Duodenal mucosa (tissue), 2 donors: ENCODE measurements around the gene PUM2.
A peak's percentile ranks its signal among the peaks of the same experiment; 100 is the strongest.

Experiments used
- H3K27ac ChIP-seq: one replicate; pipeline ENCODE4 v1.7.0; 2013; ENCODE audit warnings: low read depth, low read length
- H3K27me3 ChIP-seq, 2 donors: one replicate each; pipeline ENCODE4 v1.7.0; 2013; ENCODE audit warnings: low read length in 2 of 2, control low read depth in 1 of 2; ENCODE audit not compliant: insufficient read depth in 2 of 2, control insufficient read depth in 1 of 2
- H3K36me3 ChIP-seq, 2 donors: one replicate each; pipeline ENCODE4 v1.7.0; 2013; ENCODE audit warnings: low read length in 2 of 2, control low read depth in 1 of 2; ENCODE audit not compliant: insufficient read depth in 2 of 2, control insufficient read depth in 1 of 2
- H3K4me1 ChIP-seq, 2 donors: one replicate each; pipeline ENCODE4 v1.7.0; 2013; ENCODE audit warnings: low read length in 2 of 2, control low read depth in 1 of 2; ENCODE audit not compliant: insufficient read depth in 2 of 2, control insufficient read depth in 1 of 2
- H3K4me3 ChIP-seq, 2 donors: one replicate each; pipeline ENCODE4 v1.7.0; 2013; ENCODE audit warnings: low read length in 2 of 2, low read depth in 1 of 2
- H3K9ac ChIP-seq, 2 donors: one replicate each; pipeline ENCODE4 v1.7.0; 2013; ENCODE audit warnings: low read length in 2 of 2, low read depth in 1 of 2
- H3K9me3 ChIP-seq, 2 donors: one replicate each; pipeline ENCODE4 v1.7.0; 2013; ENCODE audit warnings: low read length in 2 of 2, control low read depth in 1 of 2; ENCODE audit not compliant: control insufficient read depth in 1 of 2

Gene PUM2

GRCh38 chr2:20227894-20228505 is 122.6 kb downstream of the PUM2 start:
- H3K9me3 ChIP-seq: no peaks in the 10 kb centered on the region
- H3K4me1 ChIP-seq: peaks cover 25 to 28% of the 10 kb centered on the region in 2 donors
- no peak overlapping the region for H3K9ac ChIP-seq
- H3K27me3 ChIP-seq: peaks cover 0 to 6% of the 10 kb centered on the region in 2 donors
- H3K27ac ChIP-seq: no peak overlapping the region
- no peaks in the 10 kb centered on the region for H3K36me3 ChIP-seq
- H3K4me3 ChIP-seq: no peak overlapping the region

- Histone ChIP-seq H3K36me3 (no peaks in the 10 kb centered on the region), H3K27ac (peak overlapping the region; percentile 92), H3K27me3 (peaks cover 0 to 6% of the 10 kb centered on the region in 2 donors), H3K9me3 (no peaks in the 10 kb centered on the region), H3K4me1 (peaks cover 32 to 35% of the 10 kb centered on the region in 2 donors), H3K4me3 (peak overlapping the region in 1 of 2 donors; percentile 62), H3K9ac (peak overlapping the region in 1 of 2 donors; percentile 67)
Observed at GRCh38 chr2:20226152-20226545, 124.5 kb downstream of the PUM2 start.

GRCh38 chr2:20225294-20226151 is 125.1 kb downstream of the PUM2 start:
- Histone ChIP-seq H3K4me1 (peaks cover 35 to 37% of the 10 kb centered on the region in 2 donors), H3K27me3 (peaks cover 0 to 6% of the 10 kb centered on the region in 2 donors), H3K27ac (peak overlapping the region; percentile 92), H3K36me3 (no peaks in the 10 kb centered on the region), H3K4me3 (peak overlapping the region; percentile 62 to 66), H3K9me3 (no peaks in the 10 kb centered on the region), H3K9ac (peak overlapping the region; percentile 45 to 67)

GRCh38 chr2:20224716-20225293 is 125.8 kb downstream of the PUM2 start, which contains the start of gene SDC1:
Gene SDC1, minus strand, starts transcription at chr2:20225130. Its CDS starts 263 bp downstream, at chr2:20224867.
- peaks cover 0 to 6% of the 10 kb centered on the region in 2 donors for H3K27me3 ChIP-seq
- no peaks in the 10 kb centered on the region for H3K36me3 ChIP-seq
- peaks cover 39 to 44% of the 10 kb centered on the region in 2 donors for H3K4me1 ChIP-seq
- H3K9me3 ChIP-seq: no peaks in the 10 kb centered on the region
- H3K4me3 ChIP-seq: peak within 1 kb of the TSS; percentile 80 to 85
- H3K27ac ChIP-seq: peak within 1 kb of the TSS; percentile 92
- H3K9ac ChIP-seq: peak within 1 kb of the TSS; percentile 76

- Histone ChIP-seq H3K27me3 (peaks cover 0 to 6% of the 10 kb centered on the region in 2 donors), H3K4me1 (peaks cover 45 to 50% of the 10 kb centered on the region in 2 donors), H3K27ac (peak overlapping the region; percentile 92), H3K9ac (peak overlapping the region; percentile 76), H3K9me3 (no peaks in the 10 kb centered on the region), H3K36me3 (no peaks in the 10 kb centered on the region), H3K4me3 (peak overlapping the region; percentile 80 to 85)
Observed at GRCh38 chr2:20224164-20224715, 126.4 kb downstream of the PUM2 start.

GRCh38 chr2:20223407-20224163 is 127.1 kb downstream of the PUM2 start:
- H3K36me3 ChIP-seq: peaks cover 0 to 3% of the 10 kb centered on the region in 2 donors
- H3K27ac ChIP-seq: peak overlapping the region; percentile 53
- peak overlapping the region; percentile 80 to 85 for H3K4me3 ChIP-seq
- peak overlapping the region; percentile 76 for H3K9ac ChIP-seq
- peaks cover 52 to 56% of the 10 kb centered on the region in 2 donors for H3K4me1 ChIP-seq
- H3K27me3 ChIP-seq: peaks cover 0 to 6% of the 10 kb centered on the region in 2 donors
- no peaks in the 10 kb centered on the region for H3K9me3 ChIP-seq

- no peaks in the 10 kb centered on the region for H3K9me3 ChIP-seq
- peaks cover 0 to 2% of the 10 kb centered on the region in 2 donors for H3K27me3 ChIP-seq
- H3K27ac ChIP-seq: no peak overlapping the region
- peak overlapping the region; percentile 76 for H3K9ac ChIP-seq
- peak overlapping the region; percentile 80 to 85 for H3K4me3 ChIP-seq
- peaks cover 59 to 62% of the 10 kb centered on the region in 2 donors for H3K4me1 ChIP-seq
- H3K36me3 ChIP-seq: peaks cover 0 to 7% of the 10 kb centered on the region in 2 donors
Observed at GRCh38 chr2:20222769-20223406, 127.8 kb downstream of the PUM2 start.

GRCh38 chr2:20222014-20222768 is 128.5 kb downstream of the PUM2 start:
- H3K27me3 ChIP-seq: no peaks in the 10 kb centered on the region
- H3K4me1 ChIP-seq: peaks cover 66 to 69% of the 10 kb centered on the region in 2 donors
- H3K27ac ChIP-seq: no peak overlapping the region
- H3K9me3 ChIP-seq: no peaks in the 10 kb centered on the region
- H3K9ac ChIP-seq: peak overlapping the region; percentile 76
- peaks cover 0 to 7% of the 10 kb centered on the region in 2 donors for H3K36me3 ChIP-seq
- H3K4me3 ChIP-seq: peak overlapping the region; percentile 80 to 85
